SJCRH30 (cell line): ENCODE data around the gene TYW1. TPM values are rescaled to one million over a fixed set of nuclear protein-coding genes. Genes with fewer than 3 reads are reported as not detected.
"Not testable (repeated sequence)": the region's sequence is repeated elsewhere in the genome, so short reads cannot be mapped to it uniquely, and the experiment has no call there.

Source experiments
- DNase-seq, 2 experiments: peaks; one replicate each; pipeline ENCODE4 v3.0.0-alpha.2; 2015 to 2020
- H3K27ac ChIP-seq: fragments of 250-450 bp; sonication (Bioruptor Pico); 2 replicates; pipeline ENCODE4 v1.5.1; 2020; ENCODE audit warnings: mild to moderate bottlenecking, moderate library complexity
- H3K27me3 ChIP-seq: fragments of 250-450 bp; sonication (Bioruptor Pico); 2 replicates; pipeline ENCODE4 v1.5.1; 2020; ENCODE audit warnings: mild to moderate bottlenecking, moderate library complexity
- H3K36me3 ChIP-seq: fragments of 250-450 bp; sonication (Bioruptor Pico); 2 replicates; pipeline ENCODE4 v1.5.1; 2020; ENCODE audit warnings: mild to moderate bottlenecking, moderate library complexity
- H3K4me1 ChIP-seq: fragments of 250-450 bp; sonication (Bioruptor Pico); 2 replicates; pipeline ENCODE4 v1.5.1; 2020; ENCODE audit warnings: mild to moderate bottlenecking, moderate library complexity
- H3K4me3 ChIP-seq: fragments of 250-450 bp; sonication (Bioruptor Pico); 2 replicates; pipeline ENCODE4 v1.5.1; 2020; ENCODE audit warnings: mild to moderate bottlenecking, moderate library complexity
- H3K9me3 ChIP-seq: fragments of 250-450 bp; sonication (Bioruptor Pico); replicated peaks from 2 replicates; pipeline ENCODE4 v1.5.1; 2020; ENCODE audit warnings: mild to moderate bottlenecking, moderate library complexity
- total RNA-seq: library from RNA; depleted of rRNA; stranded (reverse); fragments of >200 nt; shearing (Covaris generic); gene quantifications from 2 replicates; pipeline ENCODE4 v1.2.3, GENCODE V29; 2014

Gene TYW1
- total RNA-seq, 1 experiment from 2014 or later = 25.3 TPM

- H3K27ac ChIP-seq, H3K36me3 ChIP-seq, H3K4me1 ChIP-seq, H3K9me3 ChIP-seq, H3K27me3 ChIP-seq, H3K4me3 ChIP-seq, DNase-seq: not testable (repeated sequence)
Measured at GRCh38 chr7:67052161-67052560, 55.5 kb downstream of the TYW1 start.

- Histone ChIP-seq H3K36me3 (peaks cover 7% of the 10 kb centered on the region; the same call in 1 of the 2 replicates), H3K27me3 (no peaks in the 10 kb centered on the region), H3K27ac (no peak overlapping the region), H3K4me3 (no peak overlapping the region), H3K4me1 (no peaks in the 10 kb centered on the region), H3K9me3 (no peaks in the 10 kb centered on the region)
- no peak for DNase-seq
Measured at GRCh38 chr7:67056683-67057082, 60.0 kb downstream of the TYW1 start.

GRCh38 chr7:67061321-67061720 is 64.7 kb downstream of the TYW1 start:
- not testable (repeated sequence) for H3K9me3 ChIP-seq, H3K4me1 ChIP-seq, H3K27me3 ChIP-seq, H3K27ac ChIP-seq, DNase-seq, H3K36me3 ChIP-seq, H3K4me3 ChIP-seq

GRCh38 chr7:67062802-67063201 is 66.2 kb downstream of the TYW1 start:
- H3K4me1 ChIP-seq, H3K27ac ChIP-seq, H3K36me3 ChIP-seq, H3K27me3 ChIP-seq, H3K4me3 ChIP-seq, DNase-seq, H3K9me3 ChIP-seq: not testable (repeated sequence)

GRCh38 chr7:67066950-67067622 is 70.5 kb downstream of the TYW1 start:
- not testable (repeated sequence) for DNase-seq, H3K27me3 ChIP-seq, H3K27ac ChIP-seq, H3K4me1 ChIP-seq, H3K4me3 ChIP-seq, H3K36me3 ChIP-seq, H3K9me3 ChIP-seq

DNA sequence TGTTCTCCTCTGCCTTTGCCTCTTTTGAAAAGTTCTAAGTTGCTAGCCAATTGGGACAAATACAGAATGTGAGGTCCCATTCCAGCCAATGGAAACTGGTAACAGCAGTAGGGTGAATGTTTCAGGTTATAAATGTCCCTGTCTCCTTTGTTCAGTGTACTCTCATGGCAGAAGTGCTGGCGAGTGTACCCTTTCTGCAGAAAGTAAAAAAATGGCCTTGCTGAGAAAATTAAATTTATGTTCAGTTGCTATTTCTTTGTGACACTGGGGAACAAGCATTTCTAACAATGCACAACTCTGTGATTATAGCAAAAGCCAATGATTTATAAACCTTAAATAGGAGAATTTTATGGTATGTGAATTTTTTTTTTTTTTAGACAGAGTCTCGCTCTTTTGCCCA is 79.5 kb downstream of the TYW1 start:
- H3K27ac ChIP-seq, H3K27me3 ChIP-seq, H3K9me3 ChIP-seq, H3K4me3 ChIP-seq, H3K36me3 ChIP-seq, DNase-seq, H3K4me1 ChIP-seq: not testable (repeated sequence)

DNA sequence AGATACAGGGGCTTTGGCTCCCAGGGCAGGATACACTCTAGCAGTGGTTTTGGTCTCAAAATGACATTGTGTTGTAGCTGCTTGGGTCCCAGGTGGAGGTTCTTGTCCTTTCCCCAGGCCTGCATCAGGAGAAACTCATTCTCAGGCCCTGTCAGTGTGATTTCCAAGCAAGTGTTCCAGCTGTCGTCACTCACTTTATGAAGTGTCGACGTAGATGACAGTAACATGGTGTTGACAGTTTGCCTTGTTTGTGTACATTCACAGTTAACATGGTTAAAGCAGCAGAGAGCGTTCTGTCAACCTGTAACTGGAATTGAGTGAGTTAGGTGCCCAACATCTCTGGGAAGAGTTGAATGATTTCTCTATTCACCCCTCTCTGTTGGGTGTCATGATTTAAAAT is 86.2 kb downstream of the TYW1 start:
- not testable (repeated sequence) for DNase-seq, H3K36me3 ChIP-seq

DNA sequence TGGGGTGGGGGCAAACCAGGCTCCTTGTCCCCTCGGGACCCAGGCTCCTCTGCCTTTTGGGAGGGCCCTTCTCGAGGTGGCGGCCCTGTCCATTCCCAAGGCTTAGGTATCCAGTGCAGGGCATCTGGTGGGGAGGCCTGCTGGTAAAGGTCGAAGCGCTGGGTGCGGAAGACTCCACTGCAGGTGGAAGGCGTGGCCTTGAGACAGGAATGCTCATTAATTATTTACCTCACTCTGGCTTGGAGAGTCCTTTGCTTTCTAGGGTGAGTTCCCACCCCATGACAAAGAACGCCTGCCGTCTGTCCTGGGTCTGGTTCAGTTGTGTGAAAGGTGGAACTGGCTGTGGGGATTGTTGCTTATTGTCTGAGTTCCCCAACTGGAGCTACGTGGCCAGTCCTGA is 92.6 kb downstream of the TYW1 start:
- H3K4me3 ChIP-seq, DNase-seq, H3K27me3 ChIP-seq, H3K4me1 ChIP-seq, H3K27ac ChIP-seq, H3K36me3 ChIP-seq, H3K9me3 ChIP-seq: not testable (repeated sequence)

More for the DNA sequence above, 86.2 kb downstream of the TYW1 start:
- not testable (repeated sequence) for H3K4me1 ChIP-seq, H3K27ac ChIP-seq, H3K4me3 ChIP-seq, H3K9me3 ChIP-seq, H3K27me3 ChIP-seq

DNA sequence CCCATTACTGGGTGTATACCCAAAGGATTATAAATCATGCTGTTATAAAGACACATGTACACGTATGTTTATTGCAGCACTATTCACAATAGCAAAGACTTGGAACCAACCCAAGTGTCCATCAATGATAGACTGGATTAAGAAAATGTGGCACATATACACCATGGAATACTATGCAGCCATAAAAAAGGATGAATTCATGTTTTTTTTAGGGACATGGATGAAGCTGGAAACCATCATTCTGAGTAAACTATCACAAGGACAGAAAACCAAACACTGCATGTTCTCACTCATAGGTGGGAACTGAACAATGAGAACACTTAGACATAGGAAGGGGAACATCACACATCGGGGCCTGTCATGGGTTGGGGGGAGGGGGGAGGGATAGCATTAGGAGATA is 94.4 kb downstream of the TYW1 start:
- not testable (repeated sequence) for H3K9me3 ChIP-seq, H3K36me3 ChIP-seq, H3K27me3 ChIP-seq, H3K4me3 ChIP-seq, DNase-seq, H3K27ac ChIP-seq, H3K4me1 ChIP-seq

DNA sequence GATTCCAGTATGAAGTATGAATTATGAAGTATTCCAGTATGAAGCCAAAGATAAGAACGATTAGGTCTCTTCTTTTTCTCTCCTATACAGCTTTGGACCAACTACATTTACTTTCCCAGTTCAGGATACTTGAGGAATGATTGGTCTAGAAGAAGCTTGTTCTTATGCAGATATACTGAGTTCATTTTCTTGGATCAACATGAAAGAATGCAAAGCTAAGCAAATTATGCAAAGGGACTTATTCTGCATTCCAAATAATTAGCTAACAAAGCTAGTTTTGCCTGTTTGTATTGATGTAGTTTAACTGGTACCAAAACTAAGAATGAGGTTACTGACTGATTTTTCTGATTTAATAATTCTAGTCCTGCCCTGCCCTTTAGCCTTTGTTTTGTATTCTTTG is 101.4 kb downstream of the TYW1 start:
- H3K27ac ChIP-seq, H3K4me1 ChIP-seq, H3K27me3 ChIP-seq, H3K4me3 ChIP-seq, H3K9me3 ChIP-seq, H3K36me3 ChIP-seq, DNase-seq: not testable (repeated sequence)

GRCh38 chr7:67099406-67099805 is 102.8 kb downstream of the TYW1 start:
- H3K4me1 ChIP-seq, H3K36me3 ChIP-seq, DNase-seq, H3K9me3 ChIP-seq, H3K27ac ChIP-seq, H3K4me3 ChIP-seq, H3K27me3 ChIP-seq: not testable (repeated sequence)

DNA sequence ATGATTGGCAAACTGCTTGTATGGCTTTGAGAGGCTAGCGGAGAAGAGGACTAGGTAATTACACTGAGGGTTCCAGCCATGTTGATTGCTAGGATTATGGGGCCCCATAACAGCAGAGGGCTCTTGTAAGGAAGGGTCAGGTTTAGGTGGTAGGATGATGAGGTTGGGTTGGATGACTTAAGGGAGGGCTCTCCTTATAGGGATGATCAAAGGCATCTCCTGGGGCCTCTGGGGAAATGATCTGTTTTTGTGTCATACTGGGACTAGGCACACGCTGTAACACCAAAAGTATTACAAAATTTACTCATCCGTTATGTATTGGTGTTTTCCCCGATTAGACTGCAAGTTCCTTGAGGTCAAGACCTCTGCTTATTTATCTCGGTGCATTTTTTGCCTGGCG is 103.4 kb downstream of the TYW1 start:
- not testable (repeated sequence) for H3K9me3 ChIP-seq, H3K4me1 ChIP-seq, H3K36me3 ChIP-seq, H3K27ac ChIP-seq, H3K4me3 ChIP-seq, H3K27me3 ChIP-seq, DNase-seq

DNA sequence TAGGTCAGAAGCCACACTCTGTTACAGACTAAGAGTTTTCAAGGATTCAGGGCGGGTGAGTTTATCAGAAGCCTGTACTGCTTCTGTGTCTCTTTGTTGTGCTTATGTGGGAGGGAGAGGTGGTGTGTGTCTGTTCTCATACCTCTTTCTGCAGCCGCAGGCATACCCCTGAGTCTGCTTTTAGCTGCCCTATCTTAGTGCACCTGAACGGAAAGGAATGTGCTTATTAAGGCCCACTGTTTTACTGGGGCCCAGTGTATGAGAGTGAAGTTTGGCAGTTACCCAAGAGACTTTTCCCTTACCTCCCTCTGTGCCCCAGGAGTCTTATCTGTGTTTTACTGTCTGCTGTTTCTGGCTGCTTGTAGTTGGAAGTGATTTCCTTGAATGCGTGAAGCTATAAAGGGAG is 104.3 kb downstream of the TYW1 start:
- H3K36me3 ChIP-seq = no peaks in the 10 kb centered on the region
- no peak overlapping the region for H3K4me3 ChIP-seq
- no peaks in the 10 kb centered on the region for H3K27me3 ChIP-seq
- DNase-seq = no peak
- H3K4me1 ChIP-seq = no peaks in the 10 kb centered on the region
- no peaks in the 10 kb centered on the region for H3K9me3 ChIP-seq
- H3K27ac ChIP-seq = no peak overlapping the region

GRCh38 chr7:67104937-67105336 is 108.3 kb downstream of the TYW1 start:
- DNase-seq, H3K27ac ChIP-seq, H3K4me1 ChIP-seq, H3K9me3 ChIP-seq, H3K4me3 ChIP-seq, H3K27me3 ChIP-seq, H3K36me3 ChIP-seq: not testable (repeated sequence)

DNA sequence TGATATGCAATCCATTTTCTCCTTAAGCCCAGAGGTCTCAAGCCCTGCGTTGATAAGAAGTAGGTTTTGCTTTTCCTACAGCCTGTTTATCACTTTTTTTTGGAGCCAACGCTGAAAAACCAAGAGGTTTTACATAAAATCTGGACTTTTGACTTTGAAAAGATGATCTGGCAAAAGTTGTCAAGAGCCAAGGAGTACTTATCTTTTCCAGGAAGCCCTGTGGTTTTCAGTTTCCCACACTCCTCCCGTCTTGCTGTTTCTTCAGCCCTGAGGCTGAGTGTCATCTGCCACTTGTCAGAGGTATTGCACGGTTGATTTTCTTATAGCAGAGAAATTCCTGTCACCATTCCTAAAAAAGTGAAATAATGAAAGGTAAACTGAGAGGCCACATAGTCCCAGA is 108.7 kb downstream of the TYW1 start:
- H3K4me1 ChIP-seq = no peaks in the 10 kb centered on the region
- no peak overlapping the region for H3K27ac ChIP-seq
- no peaks in the 10 kb centered on the region for H3K9me3 ChIP-seq
- DNase-seq = no peak
- H3K36me3 ChIP-seq = no peaks in the 10 kb centered on the region; the same call in 1 of the 2 replicates
- H3K27me3 ChIP-seq = no peaks in the 10 kb centered on the region
- H3K4me3 ChIP-seq = no peak overlapping the region

- H3K4me3 ChIP-seq, H3K36me3 ChIP-seq, H3K27me3 ChIP-seq, DNase-seq, H3K4me1 ChIP-seq, H3K9me3 ChIP-seq, H3K27ac ChIP-seq: not testable (repeated sequence)
Measured at GRCh38 chr7:67106255-67106654, 109.6 kb downstream of the TYW1 start.
